T-helper 1 cell treated with Interleukin-12 subunit alpha and Interleukin-12 subunit beta and Interleukin-4 antibody, amounts not matched to agents 30 μg/mL and 1 μg/mL, for 36 hours (primary cell): Measurements from ENCODE around the gene SUCLA2.
"Not testable (repeated sequence)": the region's sequence is repeated elsewhere in the genome, so short reads cannot be mapped to it uniquely, and the experiment has no call there.

ENCODE experiments used
- H3K27ac Mint-ChIP-seq: one replicate; pipeline ENCODE4 v1.8.0; 2021; ENCODE audit warnings: mild to moderate bottlenecking, mixed read lengths
- H3K27me3 Mint-ChIP-seq: one replicate; pipeline ENCODE4 v1.8.0; 2021; ENCODE audit warnings: low read depth, mixed read lengths
- H3K36me3 Mint-ChIP-seq: one replicate; pipeline ENCODE4 v1.8.0; 2021; ENCODE audit warnings: low read depth, mixed read lengths
- H3K4me1 Mint-ChIP-seq: one replicate; pipeline ENCODE4 v1.8.0; 2021; ENCODE audit warnings: low read depth, mixed read lengths
- H3K4me3 Mint-ChIP-seq: one replicate; pipeline ENCODE4 v1.8.0; 2021; ENCODE audit warnings: mild to moderate bottlenecking, moderate library complexity, mixed read lengths
- H3K9me3 Mint-ChIP-seq: one replicate; pipeline ENCODE4 v1.8.0; 2021; ENCODE audit warnings: mixed read lengths

The SUCLA2 gene

DNA sequence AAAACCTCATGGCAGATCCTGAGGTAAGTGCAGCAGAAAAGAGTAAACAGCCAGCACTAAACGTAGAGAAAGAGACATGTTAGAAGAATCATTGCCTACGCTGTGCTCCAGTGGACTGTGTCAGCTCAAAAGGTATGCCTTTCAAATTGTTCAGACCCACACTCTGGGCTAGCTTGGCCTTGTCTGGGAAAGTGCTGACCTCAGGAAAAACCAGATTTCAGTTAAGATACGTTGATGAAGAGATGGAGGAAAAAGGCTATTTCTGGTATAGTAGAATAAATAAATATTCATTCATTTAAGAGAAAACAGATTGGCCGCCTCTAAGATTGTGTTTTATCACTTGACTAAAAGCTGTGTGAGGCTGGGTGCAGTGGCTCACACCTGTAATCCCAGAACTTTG lies 9.6 kb upstream of the SUCLA2 start:
- H3K27ac Mint-ChIP-seq = no peak overlapping the region
- H3K36me3 Mint-ChIP-seq = no peaks in the 10 kb centered on the region
- no peaks in the 10 kb centered on the region for H3K9me3 Mint-ChIP-seq
- peaks cover 1% of the 10 kb centered on the region for H3K4me1 Mint-ChIP-seq
- no peaks in the 10 kb centered on the region for H3K27me3 Mint-ChIP-seq
- H3K4me3 Mint-ChIP-seq = no peak overlapping the region

DNA sequence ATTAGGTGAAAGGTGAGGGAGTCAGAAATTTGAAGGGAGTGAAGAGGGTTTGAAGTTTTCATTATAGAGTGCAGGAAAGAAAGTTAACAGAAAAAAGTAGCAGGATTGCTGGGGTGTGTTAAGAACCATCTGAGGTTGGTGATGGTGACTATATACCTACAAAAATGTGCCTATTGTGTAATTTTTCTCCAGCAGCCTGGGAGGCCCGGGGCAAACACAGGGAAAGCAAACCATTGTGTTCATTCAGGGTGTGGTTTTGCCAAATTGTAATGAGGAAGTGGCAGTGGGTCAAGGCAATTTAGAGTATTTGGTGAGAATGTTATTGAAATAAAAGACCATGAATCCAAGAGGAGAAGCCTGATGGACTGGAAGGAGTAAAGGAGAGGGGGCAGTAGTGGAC lies 8.2 kb upstream of the SUCLA2 start:
- no peak overlapping the region for H3K4me3 Mint-ChIP-seq
- H3K9me3 Mint-ChIP-seq = no peaks in the 10 kb centered on the region
- no peak overlapping the region for H3K27ac Mint-ChIP-seq
- no peaks in the 10 kb centered on the region for H3K36me3 Mint-ChIP-seq
- no peaks in the 10 kb centered on the region for H3K27me3 Mint-ChIP-seq
- peaks cover 1% of the 10 kb centered on the region for H3K4me1 Mint-ChIP-seq

DNA sequence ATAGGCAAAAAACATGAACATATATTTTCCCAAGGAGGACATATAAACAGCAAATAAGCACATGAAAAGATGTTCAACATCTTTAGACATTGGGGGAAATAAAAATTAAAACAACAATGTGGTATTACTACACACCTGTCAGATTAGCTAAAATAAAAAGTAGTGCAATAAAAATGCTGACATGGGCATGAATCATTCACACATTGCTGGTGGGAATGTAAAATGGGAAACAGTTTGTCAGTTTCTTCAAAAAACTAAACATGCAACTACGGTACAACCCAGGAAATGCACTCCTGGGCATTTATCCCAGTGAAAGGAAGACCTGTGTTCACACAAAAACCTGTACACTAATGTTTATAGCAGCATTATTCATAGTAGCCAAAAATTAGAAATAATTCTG lies 5.3 kb upstream of the SUCLA2 start:
- H3K9me3 Mint-ChIP-seq = no peaks in the 10 kb centered on the region
- H3K4me1 Mint-ChIP-seq = peaks cover 6% of the 10 kb centered on the region
- H3K27me3 Mint-ChIP-seq = no peaks in the 10 kb centered on the region
- H3K36me3 Mint-ChIP-seq = no peaks in the 10 kb centered on the region
- H3K4me3 Mint-ChIP-seq = no peak overlapping the region
- H3K27ac Mint-ChIP-seq = no peak overlapping the region

DNA sequence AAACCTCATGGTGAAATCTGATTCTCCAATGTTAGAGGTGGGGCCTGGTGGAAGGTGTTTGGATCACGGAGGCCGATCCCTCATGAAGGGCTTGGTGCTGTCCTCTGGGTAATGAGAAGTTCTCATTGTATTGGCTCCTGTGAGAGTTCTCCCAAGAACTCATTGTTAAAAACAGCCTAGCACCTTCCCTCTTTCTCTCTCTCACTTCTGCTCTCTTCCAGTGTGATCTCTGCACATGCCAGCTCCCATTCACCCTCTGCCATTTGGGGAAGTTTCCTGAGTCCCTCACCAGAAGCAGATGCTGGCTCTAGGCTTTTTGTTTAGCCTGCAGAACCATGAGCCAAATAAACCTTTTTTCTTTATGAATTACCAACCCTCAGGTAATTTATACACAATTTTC lies 3.1 kb upstream of the SUCLA2 start:
- H3K4me3 Mint-ChIP-seq = no peak overlapping the region

DNA sequence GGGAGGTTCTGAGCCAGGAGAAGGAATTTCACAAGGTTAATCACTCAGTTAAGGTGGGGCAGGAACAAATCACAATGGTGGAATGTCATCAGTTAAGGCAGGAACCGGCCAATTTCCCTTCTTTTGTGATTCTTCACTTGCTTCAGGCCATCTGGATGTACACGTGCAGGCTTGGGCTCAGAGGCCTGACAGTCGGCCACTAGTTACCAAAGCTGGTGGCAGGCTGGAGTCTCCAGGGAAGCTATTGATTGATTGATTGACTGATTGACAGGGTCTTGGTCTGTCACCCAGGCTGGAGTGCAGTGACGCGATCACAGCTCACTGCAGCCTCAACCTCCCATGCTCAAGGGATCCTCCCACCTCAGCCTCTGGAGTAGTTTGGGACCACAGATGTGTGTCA lies 926 bp upstream of the SUCLA2 start:
- H3K27me3 Mint-ChIP-seq, H3K36me3 Mint-ChIP-seq, H3K9me3 Mint-ChIP-seq: not testable (repeated sequence)
- Mint-ChIP-seq H3K27ac (peak overlapping the region; percentile 91), H3K4me1 (peaks cover 20% of the 10 kb centered on the region), H3K4me3 (peak overlapping the region; percentile 93)

More for the DNA sequence above, 3.1 kb upstream of the SUCLA2 start:
- Mint-ChIP-seq H3K4me1 (peaks cover 12% of the 10 kb centered on the region), H3K36me3 (peaks cover 1% of the 10 kb centered on the region), H3K27ac (no peak overlapping the region), H3K9me3 (no peaks in the 10 kb centered on the region), H3K27me3 (no peaks in the 10 kb centered on the region)

DNA sequence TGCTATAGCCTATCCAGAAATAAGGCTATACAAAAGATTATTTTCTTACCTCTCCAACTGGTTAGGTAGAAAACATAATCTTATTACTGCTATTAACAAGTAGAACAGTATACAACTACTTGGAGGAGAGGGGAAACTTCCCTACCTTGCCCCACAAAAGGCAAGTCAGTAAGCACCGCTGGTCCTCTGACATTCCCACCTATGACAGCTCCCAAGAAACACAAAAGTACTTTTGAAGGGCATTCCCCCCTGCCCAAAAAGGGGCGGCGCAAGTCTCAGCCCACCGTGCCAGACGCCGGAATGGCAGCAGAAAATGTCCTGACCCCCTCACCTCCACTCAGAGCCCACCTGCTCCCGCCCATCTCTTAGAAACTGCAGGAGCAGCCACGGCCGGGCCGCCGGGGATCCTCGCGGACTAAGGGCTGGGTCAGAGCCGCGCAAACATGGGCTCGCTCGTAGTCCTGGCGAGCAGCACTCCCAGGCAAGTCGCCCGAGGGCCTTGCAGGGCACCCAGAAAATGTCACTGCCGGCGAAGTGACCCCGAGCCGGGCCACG lies 437 bp downstream of the SUCLA2 start:
- peak overlapping the region; percentile 91 for H3K27ac Mint-ChIP-seq
- H3K9me3 Mint-ChIP-seq = no peaks in the 10 kb centered on the region

DNA sequence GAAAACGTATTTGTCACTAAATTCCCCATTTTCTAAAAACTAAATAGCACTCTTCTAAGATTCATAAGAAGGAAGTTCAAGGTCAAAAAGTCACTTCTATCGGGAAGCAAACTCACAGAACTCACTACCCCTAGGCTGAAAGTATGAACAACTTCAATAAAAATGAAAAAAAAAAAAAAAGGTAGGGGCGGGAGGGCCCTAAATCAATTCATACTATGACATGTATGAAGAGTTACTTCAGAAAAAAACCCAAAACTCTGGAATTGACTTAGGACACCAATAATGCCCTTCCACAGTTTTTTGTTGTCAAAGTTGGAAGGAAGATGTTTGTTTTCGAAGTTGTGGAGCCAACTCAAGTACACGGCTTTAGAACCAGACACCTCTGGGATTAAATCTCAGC lies 1.1 kb downstream of the SUCLA2 start:
- Mint-ChIP-seq H3K4me1 (peaks cover 20% of the 10 kb centered on the region), H3K27ac (no peak overlapping the region), H3K27me3 (no peaks in the 10 kb centered on the region), H3K36me3 (peaks cover 8% of the 10 kb centered on the region), H3K4me3 (peak overlapping the region; percentile 93), H3K9me3 (no peaks in the 10 kb centered on the region)

More for the DNA sequence above, 437 bp downstream of the SUCLA2 start:
- Mint-ChIP-seq H3K36me3 (peaks cover 8% of the 10 kb centered on the region), H3K4me1 (peaks cover 20% of the 10 kb centered on the region), H3K27me3 (no peaks in the 10 kb centered on the region), H3K4me3 (peak overlapping the region; percentile 93)

DNA sequence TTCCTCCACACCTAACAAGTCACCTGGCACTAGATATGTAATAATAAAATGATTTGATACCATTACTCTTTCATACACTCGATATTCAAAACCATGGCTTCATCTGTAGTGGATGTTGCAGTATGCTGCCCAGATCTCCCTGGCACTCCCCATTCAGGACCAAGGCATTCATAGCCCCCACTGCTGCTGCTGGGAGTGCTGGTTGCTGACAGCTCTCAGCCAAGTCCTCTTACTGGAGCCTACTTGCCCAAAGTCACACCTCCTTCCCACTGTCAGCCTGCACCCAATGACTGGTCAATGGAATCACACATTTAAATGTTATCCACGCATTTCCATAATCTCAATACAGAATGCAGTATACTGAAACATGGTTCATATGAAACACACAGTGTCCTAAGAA lies 3.7 kb downstream of the SUCLA2 start:
- H3K27me3 Mint-ChIP-seq = no peaks in the 10 kb centered on the region
- no peak overlapping the region for H3K4me3 Mint-ChIP-seq
- peaks cover 22% of the 10 kb centered on the region for H3K36me3 Mint-ChIP-seq
- no peak overlapping the region for H3K27ac Mint-ChIP-seq
- peaks cover 20% of the 10 kb centered on the region for H3K4me1 Mint-ChIP-seq
- no peaks in the 10 kb centered on the region for H3K9me3 Mint-ChIP-seq

DNA sequence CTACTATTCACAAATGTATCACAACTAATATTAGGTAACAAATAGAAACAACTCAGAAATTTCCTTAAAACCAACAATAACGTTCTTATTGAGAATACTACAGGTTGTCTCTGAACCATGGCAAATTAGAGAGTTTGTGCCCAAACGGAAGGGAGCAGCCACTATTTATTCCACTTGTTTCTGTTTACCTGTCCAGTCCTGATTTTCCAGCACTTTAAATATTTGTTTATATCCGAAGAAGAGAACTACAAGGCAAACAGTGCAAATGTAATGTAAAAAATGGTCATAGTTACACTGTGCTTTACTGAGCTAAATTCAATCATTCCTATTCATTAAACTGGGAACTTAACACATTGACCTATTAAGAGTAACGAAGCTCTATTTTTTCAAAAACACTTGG lies 9.2 kb downstream of the SUCLA2 start:
- peaks cover 40% of the 10 kb centered on the region for H3K36me3 Mint-ChIP-seq
- H3K27me3 Mint-ChIP-seq = no peaks in the 10 kb centered on the region
- no peak overlapping the region for H3K27ac Mint-ChIP-seq
- no peaks in the 10 kb centered on the region for H3K9me3 Mint-ChIP-seq
- H3K4me1 Mint-ChIP-seq = peaks cover 2% of the 10 kb centered on the region
- no peak overlapping the region for H3K4me3 Mint-ChIP-seq

DNA sequence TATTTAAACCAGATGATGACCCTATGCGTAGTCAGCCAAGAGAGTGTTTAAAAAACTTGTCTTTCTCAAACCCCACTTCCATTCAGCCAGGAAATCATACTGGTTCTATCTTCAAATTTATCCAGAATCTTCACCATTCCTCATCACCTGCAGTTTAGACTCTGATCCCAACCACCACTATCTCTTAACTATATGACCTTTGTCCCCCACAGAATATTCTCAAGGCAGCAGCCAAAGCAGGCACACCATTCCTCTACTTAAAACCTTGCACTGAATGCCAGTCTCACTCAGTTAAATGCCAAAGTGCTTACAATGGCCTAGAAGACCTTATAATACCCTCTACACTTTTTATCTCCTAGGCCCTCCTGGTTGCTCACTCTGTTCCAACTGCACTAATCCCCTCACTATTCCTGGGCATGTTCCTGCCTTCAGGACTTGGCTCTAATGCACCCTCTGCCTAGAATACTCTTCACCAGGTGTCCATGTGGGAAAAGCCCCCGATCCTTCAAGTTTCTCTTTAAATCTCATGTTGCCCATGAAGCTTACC lies 10.1 kb downstream of the SUCLA2 start:
- Mint-ChIP-seq H3K27ac (peak overlapping the region; percentile 22), H3K27me3 (no peaks in the 10 kb centered on the region), H3K4me1 (peaks cover 2% of the 10 kb centered on the region), H3K9me3 (no peaks in the 10 kb centered on the region), H3K4me3 (no peak overlapping the region), H3K36me3 (peaks cover 45% of the 10 kb centered on the region)

DNA sequence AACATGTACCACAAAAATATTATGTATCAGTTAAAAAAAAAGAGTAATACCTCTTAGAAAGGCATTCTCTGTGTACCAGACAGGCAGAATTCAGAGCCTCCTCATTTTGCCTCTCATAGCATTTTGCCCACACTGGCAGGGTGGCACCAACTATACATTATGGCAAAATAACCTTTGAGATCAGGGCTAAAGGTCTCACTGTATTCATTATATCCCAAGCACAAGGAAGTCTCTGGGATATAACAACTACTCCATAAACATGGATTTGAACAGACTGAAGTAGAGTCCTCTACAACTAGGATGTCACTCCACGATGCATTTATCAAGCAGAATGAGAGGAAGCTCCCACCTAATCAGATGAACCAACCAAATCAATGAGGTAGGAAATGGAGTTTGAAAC lies 10.6 kb downstream of the SUCLA2 start:
- no peaks in the 10 kb centered on the region for H3K27me3 Mint-ChIP-seq
- no peaks in the 10 kb centered on the region for H3K9me3 Mint-ChIP-seq
- no peak overlapping the region for H3K4me3 Mint-ChIP-seq
- no peak overlapping the region for H3K27ac Mint-ChIP-seq
- peaks cover 2% of the 10 kb centered on the region for H3K4me1 Mint-ChIP-seq
- peaks cover 50% of the 10 kb centered on the region for H3K36me3 Mint-ChIP-seq

DNA sequence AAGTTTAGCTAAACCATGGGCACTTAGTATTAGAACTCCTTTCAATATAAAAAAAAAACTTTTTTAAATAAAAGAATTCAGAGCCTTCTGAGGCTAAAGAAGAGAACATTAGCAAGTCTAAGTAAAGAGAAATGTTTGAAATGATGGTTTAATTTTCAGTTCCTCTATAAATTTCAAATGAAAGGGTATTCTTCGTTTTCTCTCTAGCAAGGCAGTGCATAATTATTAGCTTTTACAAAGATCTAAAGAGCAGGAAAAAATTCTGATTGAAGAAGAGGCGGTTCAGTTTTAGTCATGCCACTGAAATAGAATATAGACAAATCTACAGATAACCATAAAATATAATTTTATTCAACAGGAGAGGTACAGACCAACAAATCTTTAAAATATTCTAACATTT lies 18.0 kb downstream of the SUCLA2 start:
- Mint-ChIP-seq H3K27ac (peak overlapping the region; percentile 29), H3K27me3 (no peaks in the 10 kb centered on the region), H3K9me3 (peaks cover 12% of the 10 kb centered on the region), H3K4me1 (peaks cover 6% of the 10 kb centered on the region), H3K4me3 (no peak overlapping the region), H3K36me3 (peaks cover 48% of the 10 kb centered on the region)

DNA sequence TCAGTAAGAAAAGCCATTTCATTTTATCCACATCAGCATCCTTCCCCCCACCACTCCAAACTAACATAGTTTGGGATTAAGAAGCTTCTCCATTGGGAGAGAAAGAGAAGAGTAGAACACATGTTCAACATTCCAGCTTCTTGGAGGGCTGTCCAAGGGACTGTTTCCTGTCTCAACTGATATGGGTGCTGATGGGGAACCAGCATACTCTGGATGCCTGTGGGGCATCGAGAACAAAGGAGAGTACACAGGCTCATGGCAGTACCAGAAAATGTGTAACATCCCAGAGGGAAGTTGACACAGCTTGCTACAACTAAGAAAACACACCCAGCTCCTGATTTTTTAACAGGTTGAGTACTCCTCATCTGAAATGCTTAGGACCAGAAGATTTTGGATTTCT lies 24.7 kb downstream of the SUCLA2 start:
- H3K27me3 Mint-ChIP-seq = no peaks in the 10 kb centered on the region
- H3K4me3 Mint-ChIP-seq = no peak overlapping the region
- peaks cover 56% of the 10 kb centered on the region for H3K36me3 Mint-ChIP-seq
- no peak overlapping the region for H3K27ac Mint-ChIP-seq
- H3K4me1 Mint-ChIP-seq = no peaks in the 10 kb centered on the region
- peaks cover 32% of the 10 kb centered on the region for H3K9me3 Mint-ChIP-seq

DNA sequence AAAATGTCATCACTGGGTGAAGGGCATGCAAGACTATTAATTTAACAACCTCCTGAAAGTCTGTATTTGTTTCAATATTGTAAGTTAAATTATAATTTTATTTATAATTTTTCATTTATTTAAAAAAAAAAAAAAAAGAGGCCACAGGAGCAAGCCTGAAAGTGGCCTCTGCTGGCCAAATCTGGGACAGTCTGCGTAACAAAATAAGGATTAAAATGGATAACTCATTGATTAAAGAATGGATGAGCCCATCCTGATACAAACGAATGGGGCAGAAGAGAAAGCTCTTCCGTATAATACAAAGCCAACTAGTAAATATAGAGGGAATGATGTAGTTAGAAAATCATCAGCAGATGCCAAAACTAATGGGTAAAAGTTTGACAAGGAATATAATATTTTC lies 36.2 kb downstream of the SUCLA2 start:
- H3K4me3 Mint-ChIP-seq = no peak overlapping the region
- no peaks in the 10 kb centered on the region for H3K4me1 Mint-ChIP-seq
- H3K36me3 Mint-ChIP-seq = peaks cover 57% of the 10 kb centered on the region
- H3K9me3 Mint-ChIP-seq = peaks cover 28% of the 10 kb centered on the region
- no peaks in the 10 kb centered on the region for H3K27me3 Mint-ChIP-seq
- no peak overlapping the region for H3K27ac Mint-ChIP-seq

DNA sequence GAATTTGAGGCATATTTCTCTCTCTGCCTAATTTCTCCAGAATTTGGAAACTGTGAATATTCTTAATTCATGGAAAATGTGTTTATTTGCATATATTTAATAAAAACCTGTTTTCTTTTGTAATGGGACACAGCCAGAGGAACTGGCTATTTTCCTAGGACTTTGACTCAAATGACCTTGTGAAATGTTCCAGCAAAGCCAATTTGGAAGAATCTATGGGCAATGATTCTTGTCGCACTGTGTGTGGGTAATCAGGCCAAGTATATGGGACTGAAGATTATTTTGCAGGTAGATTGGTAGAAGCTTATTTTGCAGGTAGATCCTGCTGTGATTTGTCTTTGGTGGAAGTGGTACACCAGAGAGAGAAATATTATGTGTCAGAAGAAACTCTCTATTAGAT lies 38.8 kb downstream of the SUCLA2 start:
- Mint-ChIP-seq H3K36me3 (peaks cover 70% of the 10 kb centered on the region), H3K9me3 (peaks cover 54% of the 10 kb centered on the region), H3K4me1 (no peaks in the 10 kb centered on the region), H3K27ac (no peak overlapping the region), H3K27me3 (no peaks in the 10 kb centered on the region), H3K4me3 (no peak overlapping the region)
